Suprapubic skin (tissue), 4 donors: ENCODE measurements around the gene NMD3. TPM values are rescaled to one million over a fixed set of nuclear protein-coding genes. Genes with fewer than 3 reads are reported as not detected.
"Not testable (repeated sequence)": the region's sequence is repeated elsewhere in the genome, so short reads cannot be mapped to it uniquely, and the experiment has no call there.

ENCODE experiments used
- DNase-seq, 2 donors: peaks; one replicate each; pipeline ENCODE4 v3.0.0-alpha.2; 2019; ENCODE audit warnings: low spot score in 2 of 2
- H3K27ac ChIP-seq: fragments of 200-600 bp; sonication (generic); one replicate; pipeline ENCODE4 v1.5.1; 2019
- H3K27me3 ChIP-seq: fragments of 200-600 bp; sonication (generic); one replicate; pipeline ENCODE4 v1.5.1; 2019
- H3K36me3 ChIP-seq: fragments of 200-600 bp; sonication (generic); one replicate; pipeline ENCODE4 v1.5.1; 2019
- H3K4me1 ChIP-seq: fragments of 200-600 bp; sonication (generic); one replicate; pipeline ENCODE4 v1.5.1; 2019
- H3K4me3 ChIP-seq: fragments of 200-600 bp; sonication (generic); one replicate; pipeline ENCODE4 v1.5.1; 2019; ENCODE audit warnings: mild to moderate bottlenecking
- H3K9me3 ChIP-seq: fragments of 200-600 bp; sonication (generic); one replicate; pipeline ENCODE4 v1.5.1; 2019
- EP300 ChIP-seq: sonication (generic); formaldehyde crosslinking; IDR thresholded peaks from one replicate; pipeline ENCODE4 v1.6.1; 2017; ENCODE audit warnings: antibody characterized with exemption
- POLR2A ChIP-seq, 2 donors: fragments of 450-650 bp; IDR thresholded peaks; one replicate each; pipeline ENCODE4 v1.6.1; 2017; ENCODE audit warnings: antibody characterized with exemption in 2 of 2, mild to moderate bottlenecking in 2 of 2, moderate library complexity in 2 of 2
- POLR2AphosphoS5 ChIP-seq, 3 donors: sonication (generic); formaldehyde crosslinking; IDR thresholded peaks; one replicate each; pipeline ENCODE4 v1.6.1; 2017; ENCODE audit warnings: antibody characterized with exemption in 3 of 3
- WGBS: methylation state at CpG from one replicate; pipeline ENCODE4 v1.1.5; 2018; 5-methylcytosine and 5-hydroxymethylcytosine counted together
- total RNA-seq, 4 donors: library from RNA; depleted of rRNA; stranded (reverse); fragments of >200 nt; gene quantifications; one replicate each; pipeline ENCODE4 v1.1.0, GENCODE V29; 2016
- TF ChIP-seq, protein P1 (sequence below), 2 donors: fragments of 200-600 bp in 1 of 2; fragments of 450-650 bp in 1 of 2; sonication (generic) in 1 of 2; IDR thresholded peaks; one replicate each; pipeline ENCODE4 v1.5.1; 2016 to 2019; ENCODE audit warnings: antibody characterized with exemption in 2 of 2, mild to moderate bottlenecking in 1 of 2, moderate library complexity in 1 of 2

NMD3 gene
- total RNA-seq, 4 donors from 2014 or later, result 30.8 to 52.2 (median 36.2) TPM

DNA sequence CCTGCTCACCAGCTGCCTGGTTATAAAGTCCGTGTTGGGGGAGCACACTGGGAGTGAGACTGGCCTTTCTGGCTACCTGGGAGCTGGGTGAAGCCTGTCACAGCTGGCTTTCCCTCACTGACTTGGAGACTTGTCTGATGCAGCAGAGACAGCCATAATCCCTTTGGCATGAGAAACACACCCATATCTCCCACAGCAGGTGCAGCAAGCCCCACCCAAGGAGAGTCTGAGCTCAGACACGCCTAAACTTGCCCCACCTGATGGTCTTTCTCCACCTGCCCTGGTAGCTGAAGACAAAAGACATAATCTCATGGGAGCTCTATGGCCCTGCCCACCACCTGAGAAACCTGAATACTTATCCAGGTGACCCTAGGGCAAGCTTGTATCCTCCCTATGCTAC is 54.8 kb downstream of the NMD3 start:
- no peak for DNase-seq
- H3K27me3 ChIP-seq, result no peaks in the 10 kb centered on the region
- H3K9me3 ChIP-seq, result peaks cover 8% of the 10 kb centered on the region
- TF ChIP-seq POLR2AphosphoS5 (IDR thresholded peaks at IDR 0.05) (no peak), EP300 (no peak), POLR2A (IDR thresholded peaks at IDR 0.05) (no peak)
- TF ChIP-seq, protein P1, sequence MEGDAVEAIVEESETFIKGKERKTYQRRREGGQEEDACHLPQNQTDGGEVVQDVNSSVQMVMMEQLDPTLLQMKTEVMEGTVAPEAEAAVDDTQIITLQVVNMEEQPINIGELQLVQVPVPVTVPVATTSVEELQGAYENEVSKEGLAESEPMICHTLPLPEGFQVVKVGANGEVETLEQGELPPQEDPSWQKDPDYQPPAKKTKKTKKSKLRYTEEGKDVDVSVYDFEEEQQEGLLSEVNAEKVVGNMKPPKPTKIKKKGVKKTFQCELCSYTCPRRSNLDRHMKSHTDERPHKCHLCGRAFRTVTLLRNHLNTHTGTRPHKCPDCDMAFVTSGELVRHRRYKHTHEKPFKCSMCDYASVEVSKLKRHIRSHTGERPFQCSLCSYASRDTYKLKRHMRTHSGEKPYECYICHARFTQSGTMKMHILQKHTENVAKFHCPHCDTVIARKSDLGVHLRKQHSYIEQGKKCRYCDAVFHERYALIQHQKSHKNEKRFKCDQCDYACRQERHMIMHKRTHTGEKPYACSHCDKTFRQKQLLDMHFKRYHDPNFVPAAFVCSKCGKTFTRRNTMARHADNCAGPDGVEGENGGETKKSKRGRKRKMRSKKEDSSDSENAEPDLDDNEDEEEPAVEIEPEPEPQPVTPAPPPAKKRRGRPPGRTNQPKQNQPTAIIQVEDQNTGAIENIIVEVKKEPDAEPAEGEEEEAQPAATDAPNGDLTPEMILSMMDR (IDR thresholded peaks at IDR 0.05), result no peak
- H3K4me1 ChIP-seq, result peaks cover 6% of the 10 kb centered on the region
- WGBS, result 68% methylated on average over 2 of the region's 2 CpGs
- peak overlapping the region; percentile 72 for H3K27ac ChIP-seq
- H3K4me3 ChIP-seq, result no peak overlapping the region
- no peaks in the 10 kb centered on the region for H3K36me3 ChIP-seq

DNA sequence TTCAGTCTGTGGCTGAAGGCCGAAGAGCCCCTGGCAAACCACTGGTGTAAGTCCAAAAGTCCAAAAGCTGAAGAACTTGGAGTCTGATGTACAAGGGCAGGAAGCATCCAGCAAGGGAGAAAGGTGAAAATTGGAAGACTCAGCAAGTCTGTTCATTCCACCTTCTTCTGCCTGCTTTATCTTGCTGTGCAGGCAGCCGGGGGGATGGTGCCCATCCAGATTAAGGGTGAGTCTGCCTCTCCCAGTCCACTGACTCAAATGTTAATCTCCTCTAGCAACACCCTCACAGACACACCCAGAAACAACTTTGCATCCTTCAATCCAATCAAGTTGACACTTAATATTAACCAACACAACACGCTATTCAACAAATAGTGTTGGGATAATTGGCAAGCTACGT is 61.3 kb downstream of the NMD3 start:
- Histone ChIP-seq H3K27ac (peak overlapping the region; percentile 65), H3K4me3 (peak overlapping the region; percentile 7)
- not testable (repeated sequence) for H3K9me3 ChIP-seq

DNA sequence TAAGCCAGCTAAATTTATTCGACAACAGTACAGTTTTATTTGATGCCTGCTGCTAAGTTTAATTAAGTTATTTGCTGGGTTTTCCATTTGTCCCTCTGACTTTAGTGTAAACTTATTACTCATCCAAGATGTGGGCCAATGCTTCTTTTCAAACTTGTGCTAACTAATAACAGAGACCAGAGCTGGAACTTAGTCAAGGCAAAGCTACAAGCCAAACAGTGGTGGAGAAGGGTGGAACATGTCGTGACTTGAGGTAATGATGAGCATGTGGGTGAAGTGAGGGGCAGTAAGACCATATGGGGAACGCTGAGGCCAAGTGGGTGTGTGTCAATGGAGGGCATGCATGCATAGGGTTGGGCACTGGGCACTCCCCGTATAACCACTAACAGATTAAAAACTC is 63.9 kb downstream of the NMD3 start:
- TF ChIP-seq EP300 (no peak), POLR2AphosphoS5 (IDR thresholded peaks at IDR 0.05) (no peak), POLR2A (IDR thresholded peaks at IDR 0.05) (no peak)
- TF ChIP-seq, protein P1 (IDR thresholded peaks at IDR 0.05), result no peak
- H3K4me3 ChIP-seq, result no peak overlapping the region
- no peak overlapping the region for H3K27ac ChIP-seq
- H3K9me3 ChIP-seq, result no peaks in the 10 kb centered on the region
- DNase-seq, result no peak
- H3K36me3 ChIP-seq, result no peaks in the 10 kb centered on the region
- H3K27me3 ChIP-seq, result no peaks in the 10 kb centered on the region
- WGBS, result 26% methylated on average over 4 of the region's 4 CpGs
- peaks cover 14% of the 10 kb centered on the region for H3K4me1 ChIP-seq

More for the DNA sequence above, 61.3 kb downstream of the NMD3 start:
- not testable (repeated sequence) for DNase-seq, H3K36me3 ChIP-seq, H3K27me3 ChIP-seq
- 74% methylated on average over 4 of the region's 4 CpGs for WGBS
- peaks cover 14% of the 10 kb centered on the region for H3K4me1 ChIP-seq

DNA sequence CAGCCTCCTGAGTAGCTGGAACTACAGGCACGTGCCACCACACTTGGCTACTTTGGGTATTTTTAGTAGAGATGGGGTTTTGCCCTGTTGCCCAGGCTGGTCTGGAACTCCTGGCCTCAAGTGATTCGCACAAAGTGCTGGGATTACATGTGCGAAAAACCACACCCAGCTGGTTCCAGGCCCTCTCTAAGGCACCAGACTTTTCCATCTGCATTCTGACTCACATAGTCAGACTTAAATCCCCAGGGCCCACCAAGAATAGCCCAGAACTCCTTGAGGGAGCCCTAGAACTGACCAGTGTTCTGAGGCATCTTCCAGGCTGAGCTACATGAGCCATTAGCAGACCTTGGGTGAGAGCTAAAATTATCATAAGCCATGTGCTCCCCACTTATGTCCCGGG is 68.1 kb downstream of the NMD3 start:
- Histone ChIP-seq H3K27ac (no peak overlapping the region), H3K27me3 (no peaks in the 10 kb centered on the region), H3K36me3 (no peaks in the 10 kb centered on the region), H3K4me3 (no peak overlapping the region), H3K9me3 (no peaks in the 10 kb centered on the region), H3K4me1 (peaks cover 20% of the 10 kb centered on the region)
- 100% methylated on average over 4 of the region's 4 CpGs for WGBS
- DNase-seq, result no peak
- TF ChIP-seq EP300, result no peak
- TF ChIP-seq, protein P1 (IDR thresholded peaks at IDR 0.05), result no peak
- no peak for TF ChIP-seq POLR2AphosphoS5 (IDR thresholded peaks at IDR 0.05)
- no peak for TF ChIP-seq POLR2A (IDR thresholded peaks at IDR 0.05)

DNA sequence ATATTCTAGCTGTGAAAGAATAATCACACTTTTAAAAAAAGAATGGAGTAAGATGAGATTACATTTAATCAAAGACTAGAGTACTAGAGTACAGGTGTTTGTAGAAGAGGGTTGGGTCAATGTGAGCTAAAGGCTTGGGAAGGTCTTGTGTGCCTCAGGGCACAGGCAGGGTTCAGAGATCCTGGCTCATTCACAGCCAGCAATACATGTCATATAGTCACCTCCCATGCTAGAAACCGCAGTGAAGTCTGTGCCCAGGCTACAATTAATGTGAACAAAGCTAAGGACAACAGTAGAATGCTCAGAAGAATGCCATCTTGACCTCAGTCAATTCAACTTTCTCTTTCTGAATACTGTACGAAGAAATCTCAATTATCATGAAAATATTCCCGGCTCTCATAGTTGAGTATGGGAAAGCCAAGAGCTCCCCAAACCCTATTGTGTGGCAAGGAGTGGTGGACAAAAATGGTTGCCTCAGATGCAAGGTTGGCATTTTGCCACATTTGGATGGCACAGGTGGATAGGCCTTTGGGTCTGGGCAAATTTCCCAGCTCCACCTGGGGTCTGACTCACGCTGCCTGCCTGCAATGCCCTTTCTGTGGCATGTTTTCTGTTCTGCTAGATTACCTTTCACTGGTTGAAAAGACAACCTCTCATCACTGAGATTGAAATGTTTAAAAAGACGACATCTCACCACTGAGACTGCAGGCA is 70.2 kb downstream of the NMD3 start:
- Histone ChIP-seq H3K9me3 (no peaks in the 10 kb centered on the region), H3K4me3 (no peak overlapping the region), H3K36me3 (no peaks in the 10 kb centered on the region), H3K27me3 (no peaks in the 10 kb centered on the region), H3K27ac (no peak overlapping the region), H3K4me1 (peaks cover 6% of the 10 kb centered on the region)
- DNase-seq, result no peak
- TF ChIP-seq, protein P1 (IDR thresholded peaks at IDR 0.05), result no peak
- no peak for TF ChIP-seq POLR2A (IDR thresholded peaks at IDR 0.05)
- TF ChIP-seq POLR2AphosphoS5 (IDR thresholded peaks at IDR 0.05), result no peak
- no peak for TF ChIP-seq EP300
- 58% methylated on average over 5 of the region's 5 CpGs for WGBS

DNA sequence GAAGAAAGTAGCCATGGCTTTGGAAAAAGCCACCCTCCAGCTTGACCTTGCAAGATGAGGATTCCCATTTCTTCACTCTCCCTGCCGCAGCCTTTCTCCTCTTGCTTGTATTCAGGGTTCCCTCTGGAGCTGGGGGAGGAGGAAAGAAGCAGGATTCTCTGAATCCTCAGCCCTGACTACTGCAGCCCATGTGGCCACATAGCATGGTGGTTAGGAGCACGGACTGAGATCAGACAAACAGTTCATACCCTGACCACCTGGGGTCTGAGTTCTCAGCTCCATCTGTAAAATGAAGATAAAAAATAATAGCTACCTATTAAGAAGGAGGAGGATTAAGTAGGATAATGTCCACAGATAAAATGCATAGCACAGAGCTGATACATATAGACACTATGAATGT is 72.3 kb downstream of the NMD3 start:
- Histone ChIP-seq H3K4me3 (no peak overlapping the region), H3K27me3 (no peaks in the 10 kb centered on the region), H3K4me1 (peaks cover 6% of the 10 kb centered on the region), H3K27ac (no peak overlapping the region), H3K36me3 (no peaks in the 10 kb centered on the region), H3K9me3 (no peaks in the 10 kb centered on the region)
- WGBS, result 85% methylated on average over 2 of the region's 2 CpGs
- DNase-seq, result no peak
- TF ChIP-seq POLR2A (IDR thresholded peaks at IDR 0.05), result no peak
- no peak for TF ChIP-seq POLR2AphosphoS5 (IDR thresholded peaks at IDR 0.05)
- TF ChIP-seq, protein P1 (IDR thresholded peaks at IDR 0.05), result no peak
- no peak for TF ChIP-seq EP300
